GF-D8 (cell line): ENCODE measurements around the gene ZNF354B.

Source experiments
- DNase-seq: peaks from one replicate; lab custom pipeline; 2025; lab: John Stamatoyannopoulos, UW

ZNF354B gene

GRCh38 chr5:178883815-178884430 lies 24.2 kb downstream of the ZNF354B start:
- no peak for DNase-seq

GRCh38 chr5:178895615-178896571 lies 36.1 kb downstream of the ZNF354B start, which contains the start of gene ZFP2:
TSS of gene ZFP2 (plus strand) at chr5:178895913. CDS start at chr5:178931314, 35,401 bp downstream.
- no peak for DNase-seq

- no peak for DNase-seq
These were observed 39.5 kb downstream of the ZNF354B start for GRCh38 chr5:178899289-178899688.

GRCh38 chr5:178902849-178903248 lies 43.1 kb downstream of the ZNF354B start:
- DNase-seq, result no peak

- DNase-seq, result no peak
These were observed 72.3 kb downstream of the ZNF354B start for GRCh38 chr5:178931846-178932760.
